HUES48 (cell line): ENCODE results near the gene PAQR9.

Experiments used
- H3K27ac ChIP-seq: one replicate; pipeline ENCODE4 v1.7.0; 2013; ENCODE audit warnings: low read depth, low read length, inconsistent platforms
- H3K27me3 ChIP-seq: 2 replicates; pipeline ENCODE4 v1.6.1; 2013; ENCODE audit warnings: mild to moderate bottlenecking, low read length; ENCODE audit not compliant: control insufficient read depth, insufficient read depth
- H3K36me3 ChIP-seq: 2 replicates; pipeline ENCODE4 v1.6.1; 2013; ENCODE audit warnings: low read length; ENCODE audit not compliant: control insufficient read depth, insufficient read depth
- H3K4me1 ChIP-seq: 2 replicates; pipeline ENCODE4 v1.6.1; 2013; ENCODE audit warnings: mild to moderate bottlenecking, low read length; ENCODE audit not compliant: control insufficient read depth, insufficient read depth
- H3K4me3 ChIP-seq: 2 replicates; pipeline ENCODE4 v1.5.1; 2013; ENCODE audit warnings: mild to moderate bottlenecking, low read depth, low read length
- H3K9ac ChIP-seq: 2 replicates; pipeline ENCODE4 v1.6.1; 2013; ENCODE audit warnings: mild to moderate bottlenecking, low read depth, low read length, moderate library complexity
- H3K9me3 ChIP-seq: 2 replicates; pipeline ENCODE4 v1.6.1; 2013; ENCODE audit warnings: low read length; ENCODE audit not compliant: control insufficient read depth, insufficient read depth

PAQR9 gene

DNA sequence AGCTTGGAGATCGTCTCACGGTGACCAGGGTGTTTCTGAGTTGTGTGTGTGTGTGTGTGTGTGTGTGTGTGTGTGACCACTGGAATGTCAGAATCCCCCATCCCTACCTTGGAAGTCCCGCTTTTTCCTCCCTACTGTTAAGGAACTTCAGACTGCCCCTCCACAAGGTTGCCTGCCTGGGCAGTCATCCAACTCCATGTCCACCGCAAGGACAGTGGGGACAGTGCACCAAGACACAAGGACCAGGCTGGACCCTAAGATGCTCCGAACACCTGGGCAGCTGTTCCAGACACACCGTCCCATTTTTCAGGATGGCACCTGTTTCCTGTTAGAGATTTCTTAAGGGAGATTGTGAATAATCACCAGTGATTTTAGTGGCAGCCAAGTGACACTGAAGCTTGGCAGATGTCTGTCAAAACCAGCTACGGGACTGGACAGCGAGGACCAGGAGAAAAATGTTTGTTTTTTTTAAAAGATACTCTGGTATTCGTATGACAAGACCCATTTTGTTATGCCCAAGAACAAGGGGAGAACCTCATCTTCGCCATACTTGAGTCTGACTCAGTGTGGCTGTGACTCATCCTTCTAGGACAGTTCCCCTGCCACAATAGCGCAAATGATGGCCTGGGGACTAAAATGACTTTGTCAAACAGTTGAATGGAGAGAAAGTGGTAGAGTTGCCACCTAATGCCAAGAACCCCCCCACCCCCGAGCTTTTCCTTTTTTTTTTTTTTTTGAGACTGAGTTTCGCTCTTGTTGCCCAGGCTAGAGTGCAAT is 15.5 kb downstream of the PAQR9 start:
- Histone ChIP-seq H3K27ac (no peak overlapping the region), H3K4me1 (no peaks in the 10 kb centered on the region), H3K4me3 (no peak overlapping the region), H3K9me3 (no peaks in the 10 kb centered on the region), H3K9ac (no peak overlapping the region), H3K36me3 (no peaks in the 10 kb centered on the region), H3K27me3 (peaks cover 9% of the 10 kb centered on the region)

DNA sequence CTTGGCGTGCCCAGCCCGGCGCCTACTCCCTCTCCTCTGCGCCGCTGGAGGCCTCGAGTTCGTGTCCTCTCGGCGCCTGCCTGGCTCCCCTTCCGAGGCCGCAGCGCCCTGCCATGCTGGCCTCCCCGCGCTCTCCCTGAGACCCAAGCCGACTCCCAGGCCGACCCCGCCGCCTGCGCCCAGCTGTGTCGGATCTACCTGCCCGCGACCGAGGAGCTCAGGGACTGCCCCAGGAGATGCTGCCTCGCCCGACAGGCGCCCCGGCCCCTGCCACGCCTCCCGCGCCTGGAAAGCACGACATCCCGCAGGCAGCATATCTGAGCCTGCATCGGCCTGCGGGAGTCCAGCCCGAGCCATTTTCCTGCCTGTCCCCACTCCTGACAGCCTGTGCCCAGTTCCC is 16.1 kb downstream of the PAQR9 start:
- Histone ChIP-seq H3K27ac (no peak overlapping the region), H3K4me3 (no peak overlapping the region)

DNA sequence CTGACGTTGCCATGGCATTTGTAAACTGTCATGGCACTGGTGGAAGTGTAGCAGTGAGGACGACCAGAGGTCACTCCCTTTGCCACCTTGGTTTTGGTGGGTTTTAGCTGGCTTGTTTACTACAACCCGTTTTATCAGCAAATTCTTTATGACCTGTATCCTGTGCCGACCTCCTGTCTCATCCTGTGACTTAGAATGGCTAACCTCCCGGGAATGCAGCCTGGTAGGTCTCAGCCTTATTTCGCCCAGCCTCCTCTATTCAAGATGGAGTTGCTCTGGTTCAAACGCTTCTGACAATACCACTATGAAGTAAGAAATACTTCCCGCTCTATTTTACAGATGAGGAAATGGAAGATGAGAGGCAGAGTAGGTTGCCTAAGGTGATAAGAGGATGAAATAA is 16.6 kb downstream of the PAQR9 start:
- Histone ChIP-seq H3K4me1 (no peaks in the 10 kb centered on the region), H3K27ac (no peak overlapping the region), H3K9me3 (no peaks in the 10 kb centered on the region), H3K36me3 (no peaks in the 10 kb centered on the region), H3K9ac (no peak overlapping the region), H3K4me3 (no peak overlapping the region), H3K27me3 (peaks cover 9% of the 10 kb centered on the region)

More for the DNA sequence above, 16.1 kb downstream of the PAQR9 start:
- no peaks in the 10 kb centered on the region for H3K9me3 ChIP-seq
- no peak overlapping the region for H3K9ac ChIP-seq
- H3K27me3 ChIP-seq = peaks cover 9% of the 10 kb centered on the region
- H3K36me3 ChIP-seq = no peaks in the 10 kb centered on the region
- no peaks in the 10 kb centered on the region for H3K4me1 ChIP-seq

DNA sequence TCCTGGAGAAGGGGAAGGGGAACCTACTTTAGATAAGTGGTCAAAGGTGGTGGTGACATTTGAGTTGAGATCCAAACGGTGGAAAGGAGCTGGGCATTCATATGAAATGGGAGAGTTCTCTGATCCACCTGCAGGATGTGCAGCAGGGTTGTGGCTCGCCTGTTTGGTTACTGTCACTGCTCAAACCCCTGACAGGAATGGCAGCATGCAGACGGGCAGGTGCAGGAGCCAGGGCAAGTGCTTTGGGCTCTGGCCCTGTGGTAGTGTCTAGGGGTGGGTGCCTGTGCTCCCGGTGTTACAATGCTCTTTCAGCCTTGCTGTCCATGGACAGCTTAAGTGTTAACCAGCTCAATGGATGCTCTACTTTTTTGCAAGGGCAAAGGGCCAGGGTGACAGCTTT is 18.5 kb downstream of the PAQR9 start:
- H3K27me3 ChIP-seq = peaks cover 9% of the 10 kb centered on the region
- H3K4me1 ChIP-seq = no peaks in the 10 kb centered on the region
- no peaks in the 10 kb centered on the region for H3K36me3 ChIP-seq
- no peaks in the 10 kb centered on the region for H3K9me3 ChIP-seq
- no peak overlapping the region for H3K9ac ChIP-seq
- no peak overlapping the region for H3K4me3 ChIP-seq
- H3K27ac ChIP-seq = no peak overlapping the region

DNA sequence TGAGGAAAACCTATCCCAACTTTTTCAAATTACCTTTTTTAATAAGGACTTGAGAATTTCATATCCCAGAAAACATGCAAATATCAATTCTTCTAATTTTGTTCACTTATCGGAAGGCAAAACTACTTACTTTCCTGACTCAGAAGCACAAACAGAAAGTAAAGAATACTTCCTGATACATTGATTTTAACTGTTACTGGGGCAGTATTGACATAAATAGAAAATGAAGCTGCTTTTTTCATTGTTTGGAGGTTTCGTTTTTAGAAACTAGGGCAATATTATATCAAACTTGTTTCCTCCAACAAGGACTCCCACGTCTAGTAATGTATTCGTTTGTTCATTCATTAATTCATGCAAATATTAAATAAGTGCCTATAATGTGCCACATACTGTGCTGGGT is 19.1 kb downstream of the PAQR9 start:
- Histone ChIP-seq H3K4me3 (no peak overlapping the region), H3K36me3 (no peaks in the 10 kb centered on the region), H3K9me3 (no peaks in the 10 kb centered on the region), H3K4me1 (no peaks in the 10 kb centered on the region), H3K27ac (no peak overlapping the region), H3K9ac (no peak overlapping the region), H3K27me3 (peaks cover 9% of the 10 kb centered on the region)

DNA sequence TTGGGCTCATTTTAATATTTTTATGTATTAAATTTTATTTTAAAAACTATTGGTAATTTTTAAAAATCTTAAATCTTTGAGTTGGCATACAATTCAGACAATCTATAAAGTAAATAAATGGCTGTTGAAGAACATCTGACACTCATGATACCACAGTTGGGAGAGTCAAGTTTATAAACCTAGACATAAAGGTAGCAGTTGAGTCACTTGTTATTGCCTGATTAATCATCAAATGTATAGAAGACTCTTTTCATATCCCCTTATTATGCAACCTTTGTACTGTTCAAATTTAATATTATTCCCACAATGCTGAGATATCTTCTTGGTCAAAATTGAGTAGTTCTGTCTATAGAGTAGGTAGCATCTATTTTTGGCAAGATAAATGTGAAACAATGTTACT is 19.6 kb downstream of the PAQR9 start:
- Histone ChIP-seq H3K27me3 (peaks cover 9% of the 10 kb centered on the region), H3K4me3 (no peak overlapping the region), H3K9me3 (no peaks in the 10 kb centered on the region), H3K4me1 (no peaks in the 10 kb centered on the region), H3K27ac (no peak overlapping the region), H3K36me3 (no peaks in the 10 kb centered on the region), H3K9ac (no peak overlapping the region)

DNA sequence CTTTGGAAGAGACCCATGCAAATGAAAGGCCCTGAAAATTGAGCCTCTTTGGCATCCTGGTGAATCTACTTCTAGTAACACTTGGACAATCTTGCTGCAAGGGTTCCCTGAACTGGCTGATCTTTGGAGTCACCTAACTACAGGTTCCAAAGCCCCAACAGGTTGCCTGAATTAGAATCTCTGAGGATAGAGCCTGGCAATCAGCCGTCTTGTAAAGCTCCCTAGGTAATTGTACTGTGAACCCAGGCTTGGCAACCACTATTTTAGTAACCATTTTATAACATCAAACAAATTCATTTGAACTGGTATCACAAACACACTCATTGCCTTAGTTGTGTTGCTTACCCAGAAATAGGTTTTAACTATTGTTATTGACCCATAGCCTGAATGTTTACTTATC is 20.1 kb downstream of the PAQR9 start:
- Histone ChIP-seq H3K4me3 (no peak overlapping the region), H3K36me3 (no peaks in the 10 kb centered on the region), H3K27ac (no peak overlapping the region), H3K4me1 (no peaks in the 10 kb centered on the region), H3K27me3 (peaks cover 9% of the 10 kb centered on the region), H3K9me3 (no peaks in the 10 kb centered on the region), H3K9ac (no peak overlapping the region)

DNA sequence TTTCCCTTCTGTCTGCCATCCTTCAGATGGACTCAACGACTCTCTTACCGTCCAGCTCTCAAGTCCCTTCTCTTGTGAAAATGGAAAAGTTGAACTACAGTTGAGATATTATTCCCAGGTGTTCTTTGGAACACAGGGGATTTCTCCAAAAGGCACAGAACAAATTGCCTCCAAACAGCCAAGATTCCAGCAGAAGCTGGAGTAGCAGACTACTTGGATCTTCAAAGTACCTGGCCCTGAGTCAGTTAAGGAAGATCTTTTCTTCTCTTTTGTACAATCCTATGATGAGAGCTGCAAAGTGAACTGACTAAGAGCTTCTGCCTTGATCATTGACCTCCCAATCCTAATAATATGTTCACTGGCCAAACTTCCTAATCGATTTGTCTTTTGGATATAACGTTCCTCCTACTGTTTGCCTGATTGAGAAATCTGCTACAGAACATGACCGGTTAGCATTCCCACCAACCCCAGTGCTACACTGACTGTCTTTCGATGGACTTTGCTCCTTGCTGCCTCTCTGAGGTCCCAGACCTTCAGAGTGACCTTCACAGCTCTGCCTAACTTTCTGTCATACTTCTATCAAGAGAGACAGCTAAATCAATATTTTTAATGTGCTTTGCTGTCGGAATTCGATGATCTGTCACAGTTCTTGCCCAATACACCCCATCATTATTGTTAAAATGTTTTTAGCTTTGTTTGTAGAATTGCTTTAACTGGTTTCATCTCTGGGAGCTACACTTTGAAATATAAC is 21.9 kb downstream of the PAQR9 start:
- Histone ChIP-seq H3K27me3 (no peaks in the 10 kb centered on the region), H3K4me1 (no peaks in the 10 kb centered on the region), H3K4me3 (no peak overlapping the region), H3K9me3 (no peaks in the 10 kb centered on the region), H3K9ac (no peak overlapping the region), H3K36me3 (no peaks in the 10 kb centered on the region), H3K27ac (no peak overlapping the region)

DNA sequence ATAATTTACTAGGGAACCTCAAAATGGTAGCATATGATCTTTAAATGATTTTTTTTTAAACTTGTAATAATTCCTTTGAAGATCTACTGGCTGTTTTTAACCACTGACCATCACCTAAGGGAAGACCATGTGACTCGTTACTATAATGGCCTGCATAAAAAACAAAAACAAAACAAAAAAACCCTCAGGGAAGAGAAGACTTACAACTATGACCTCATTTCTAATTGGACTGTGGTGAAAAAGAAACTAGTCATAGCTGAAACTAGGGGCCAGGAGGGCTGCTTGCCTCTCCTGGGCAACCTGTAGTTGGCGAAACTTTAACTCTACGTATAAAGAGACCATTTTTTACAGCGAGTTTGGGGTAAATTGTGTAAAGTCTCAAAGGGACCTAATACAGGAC is 23.0 kb downstream of the PAQR9 start:
- Histone ChIP-seq H3K27me3 (no peaks in the 10 kb centered on the region), H3K4me1 (no peaks in the 10 kb centered on the region), H3K36me3 (no peaks in the 10 kb centered on the region), H3K4me3 (no peak overlapping the region), H3K9me3 (no peaks in the 10 kb centered on the region), H3K27ac (no peak overlapping the region), H3K9ac (no peak overlapping the region)

DNA sequence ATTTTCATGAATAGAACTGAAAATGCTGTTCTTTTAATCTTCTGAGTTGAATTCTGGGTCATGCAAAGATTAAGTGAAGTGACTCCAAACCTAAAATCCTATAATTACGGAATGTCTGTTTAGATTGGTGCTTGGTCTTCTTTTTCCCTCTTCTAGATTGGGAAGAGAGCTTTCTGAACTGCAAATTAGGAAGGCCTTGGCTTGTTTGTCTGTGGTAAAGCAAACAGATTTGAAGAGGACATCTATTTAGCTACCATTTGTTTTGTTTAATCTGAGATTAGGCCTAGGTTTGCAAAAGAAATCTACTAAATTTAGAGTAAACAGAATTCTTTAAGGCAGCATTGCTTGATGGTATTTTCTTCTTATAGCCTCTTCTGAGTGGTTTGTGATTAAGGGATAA is 23.5 kb downstream of the PAQR9 start:
- H3K9me3 ChIP-seq = no peaks in the 10 kb centered on the region
- H3K4me1 ChIP-seq = no peaks in the 10 kb centered on the region
- no peaks in the 10 kb centered on the region for H3K27me3 ChIP-seq
- H3K9ac ChIP-seq = no peak overlapping the region
- H3K36me3 ChIP-seq = no peaks in the 10 kb centered on the region
- no peak overlapping the region for H3K27ac ChIP-seq
- no peak overlapping the region for H3K4me3 ChIP-seq

DNA sequence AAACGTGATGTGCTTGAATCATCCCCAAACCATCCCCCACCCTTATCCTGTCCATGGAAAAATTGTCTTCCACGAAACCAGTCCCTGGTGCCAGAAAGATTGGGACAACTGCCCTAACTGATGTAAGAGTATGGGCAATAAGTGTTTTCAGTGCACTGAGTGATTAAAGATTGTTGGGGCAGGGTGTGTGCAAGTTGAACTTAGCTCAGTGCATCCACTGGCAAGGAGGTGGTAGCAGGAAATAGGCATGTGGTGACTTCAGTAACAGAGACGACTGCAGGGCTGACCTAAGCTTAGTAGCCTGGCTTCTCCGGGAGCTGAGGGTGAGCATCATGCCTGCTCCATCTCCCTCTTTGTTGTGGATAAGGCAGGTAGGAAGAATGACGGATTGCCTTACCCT is 27.5 kb downstream of the PAQR9 start:
- Histone ChIP-seq H3K4me1 (no peaks in the 10 kb centered on the region), H3K4me3 (no peak overlapping the region), H3K27me3 (no peaks in the 10 kb centered on the region), H3K36me3 (no peaks in the 10 kb centered on the region), H3K9me3 (no peaks in the 10 kb centered on the region), H3K27ac (no peak overlapping the region), H3K9ac (no peak overlapping the region)
